GM19463 (cell line): ENCODE data around the gene PDE11A.
"Not testable (repeated sequence)": the region's sequence is repeated elsewhere in the genome, so short reads cannot be mapped to it uniquely, and the experiment has no call there.

ENCODE experiments used
- ATAC-seq: cut with Tn5 transposase; IDR thresholded peaks from one replicate; pipeline ENCODE4 v1.9.1; 2021; ENCODE audit warnings: mild to moderate bottlenecking, moderate library complexity; ENCODE audit not compliant: unreplicated experiment

The PDE11A gene

GRCh38 chr2:178072383-178073301, at the start of gene PDE11A:
TSS of gene PDE11A (minus strand) at chr2:178072777. CDS start at chr2:178072437, 340 bp downstream.
- peak; percentile 87 for ATAC-seq

- no peak for ATAC-seq
Observed at GRCh38 chr2:178119179-178119922, 46.8 kb upstream of the PDE11A start.

GRCh38 chr2:178117725-178118124, 45.1 kb upstream of the PDE11A start:
- ATAC-seq = no peak

- ATAC-seq = no peak
Observed at GRCh38 chr2:178115271-178115670, 42.7 kb upstream of the PDE11A start.

GRCh38 chr2:178114462-178114861, 41.9 kb upstream of the PDE11A start:
- ATAC-seq = peak; percentile 25

GRCh38 chr2:178112202-178113152, 39.9 kb upstream of the PDE11A start, which contains the start of gene RBM45:
TSS of gene RBM45 (plus strand) at chr2:178112437. CDS start at chr2:178112547, 110 bp downstream.
- ATAC-seq = peak; percentile 91

GRCh38 chr2:178111743-178112142, 39.2 kb upstream of the PDE11A start:
- peak; percentile 1 for ATAC-seq

- no peak for ATAC-seq
Observed at GRCh38 chr2:178110681-178111080, 38.1 kb upstream of the PDE11A start.

- ATAC-seq = no peak
Observed at GRCh38 chr2:178109813-178110212, 37.2 kb upstream of the PDE11A start.

- ATAC-seq = no peak
Observed at GRCh38 chr2:178108176-178108575, 35.6 kb upstream of the PDE11A start.

- ATAC-seq = no peak
Observed at GRCh38 chr2:178106053-178106452, 33.5 kb upstream of the PDE11A start.

GRCh38 chr2:178105566-178105965, 33.0 kb upstream of the PDE11A start:
- no peak for ATAC-seq

- no peak for ATAC-seq
Observed at GRCh38 chr2:178101321-178102079, 28.9 kb upstream of the PDE11A start.

GRCh38 chr2:178093471-178093870, 20.9 kb upstream of the PDE11A start:
- ATAC-seq = no peak

GRCh38 chr2:178088774-178089270, 16.2 kb upstream of the PDE11A start:
- no peak for ATAC-seq

GRCh38 chr2:178084273-178084672, 11.7 kb upstream of the PDE11A start:
- ATAC-seq = no peak

- no peak for ATAC-seq
Observed at GRCh38 chr2:178082408-178083045, 9.9 kb upstream of the PDE11A start.

- ATAC-seq = not testable (repeated sequence)
Observed at GRCh38 chr2:178079279-178079678, 6.7 kb upstream of the PDE11A start.

GRCh38 chr2:178076130-178076529, 3.6 kb upstream of the PDE11A start:
- no peak for ATAC-seq
